OCI-LY1 (cell line): ENCODE data around the gene SAMD8.

ENCODE experiments used
- H2AFZ ChIP-seq: fragments of 200-600 bp; sonication (generic), shearing (Covaris generic); 2 replicates; pipeline ENCODE4 v1.6.0; 2014; ENCODE audit warnings: antibody characterized with exemption, mild to moderate bottlenecking, low read length
- H3F3A ChIP-seq: fragments of 200-600 bp; sonication (generic), shearing (Covaris generic); 2 replicates; pipeline ENCODE4 v1.6.0; 2014; ENCODE audit warnings: mild to moderate bottlenecking, antibody characterized with exemption, low read length, moderate library complexity; ENCODE audit not compliant: insufficient read depth
- H3K27ac ChIP-seq: fragments of 200-600 bp; sonication (generic); 2 replicates; pipeline ENCODE4 v1.5.1; 2014; ENCODE audit warnings: low read length, mixed run types, mild to moderate bottlenecking, low read depth; ENCODE audit not compliant: poor library complexity, severe bottlenecking
- H3K27me3 ChIP-seq: fragments of 200-600 bp; sonication (generic); 2 replicates; pipeline ENCODE4 v1.6.0; 2014; ENCODE audit warnings: antibody characterized with exemption, mild to moderate bottlenecking, low read length, moderate library complexity; ENCODE audit not compliant: insufficient read depth
- H3K36me3 ChIP-seq: fragments of 200-600 bp; sonication (generic); 2 replicates; pipeline ENCODE4 v1.6.1; 2014; ENCODE audit warnings: mild to moderate bottlenecking, antibody characterized with exemption, low read length, moderate library complexity, mixed read lengths; ENCODE audit not compliant: insufficient read depth
- H3K4me1 ChIP-seq: fragments of 200-600 bp; sonication (generic); 2 replicates; pipeline ENCODE4 v1.5.1; 2014; ENCODE audit warnings: mild to moderate bottlenecking, low read length, moderate library complexity; ENCODE audit not compliant: insufficient read depth, severe bottlenecking
- H3K4me2 ChIP-seq: fragments of 200-600 bp; sonication (generic), shearing (Covaris generic); 2 replicates; pipeline ENCODE4 v1.6.1; 2014; ENCODE audit warnings: low read length
- H3K4me3 ChIP-seq: fragments of 200-600 bp; sonication (generic); 2 replicates; pipeline ENCODE4 v1.5.1; 2014; ENCODE audit warnings: low read length, low read depth, mild to moderate bottlenecking, mixed read lengths; ENCODE audit not compliant: poor library complexity, severe bottlenecking
- H3K79me2 ChIP-seq: fragments of 200-600 bp; shearing (Covaris generic); 2 replicates; pipeline ENCODE4 v1.6.1; 2016; ENCODE audit warnings: mixed run types, low read length, mixed read lengths; ENCODE audit not compliant: insufficient read depth
- H3K9ac ChIP-seq: fragments of 200-600 bp; sonication (generic), shearing (Covaris generic); 2 replicates; pipeline ENCODE4 v1.6.1; 2014; ENCODE audit warnings: mild to moderate bottlenecking, low read length, mixed read lengths
- H3K9me2 ChIP-seq: fragments of 200-600 bp; sonication (generic), shearing (Covaris generic); 2 replicates; pipeline ENCODE4 v1.6.1; 2014; ENCODE audit warnings: low read depth, mild to moderate bottlenecking, low read length, mixed read lengths
- H3K9me3 ChIP-seq: fragments of 200-600 bp; shearing (Covaris generic); 2 replicates; pipeline ENCODE4 v1.6.1; 2014; ENCODE audit warnings: low read length, mixed read lengths
- H4K20me1 ChIP-seq: fragments of 200-600 bp; sonication (generic), shearing (Covaris generic); 2 replicates; pipeline ENCODE4 v1.6.0; 2016; ENCODE audit warnings: mild to moderate bottlenecking, low read length; ENCODE audit not compliant: insufficient read depth
- CTCF ChIP-seq: fragments of 200-600 bp; sonication (generic), shearing (Covaris generic); IDR thresholded peaks from 2 replicates; pipeline ENCODE4 v1.5.1; 2017; ENCODE audit warnings: mild to moderate bottlenecking, antibody characterized with exemption, low read length, moderate library complexity, mixed read lengths
- EZH2 ChIP-seq: fragments of 200-600 bp; sonication (generic), shearing (Covaris generic); IDR thresholded peaks from 2 replicates; pipeline ENCODE4 v1.8.0; 2017; ENCODE audit warnings: borderline replicate concordance, mixed run types, mild to moderate bottlenecking, antibody characterized with exemption, low read length, moderate library complexity, mixed read lengths

SAMD8 gene

GRCh38 chr10:75063461-75064230 lies 47.8 kb upstream of the SAMD8 start:
- Histone ChIP-seq H3K27me3 (no peaks in the 10 kb centered on the region), H3K9me3 (no peaks in the 10 kb centered on the region), H3K4me3 (no peak overlapping the region), H4K20me1 (no peaks in the 10 kb centered on the region), H3K4me1 (peaks cover 5% of the 10 kb centered on the region), H3K4me2 (no peak overlapping the region), H3K36me3 (no peaks in the 10 kb centered on the region; the same call in 1 of the 2 replicates), H3K9me2 (no peaks in the 10 kb centered on the region), H3K9ac (no peak overlapping the region), H2AFZ (no peak overlapping the region), H3K79me2 (no peaks in the 10 kb centered on the region), H3F3A (no peaks in the 10 kb centered on the region), H3K27ac (no peak overlapping the region)
- TF ChIP-seq EZH2 (no peak), CTCF (no peak)

- no peaks in the 10 kb centered on the region for H3K27me3 ChIP-seq
- H3K4me2 ChIP-seq: no peak overlapping the region
- H3K9me2 ChIP-seq: no peaks in the 10 kb centered on the region
- no peaks in the 10 kb centered on the region; the same call in 1 of the 2 replicates for H3K36me3 ChIP-seq
- no peaks in the 10 kb centered on the region for H3K79me2 ChIP-seq
- no peak overlapping the region for H2AFZ ChIP-seq
- H3K9me3 ChIP-seq: no peaks in the 10 kb centered on the region
- H3F3A ChIP-seq: no peaks in the 10 kb centered on the region
- H4K20me1 ChIP-seq: no peaks in the 10 kb centered on the region
- no peak overlapping the region for H3K4me3 ChIP-seq
- H3K4me1 ChIP-seq: peaks cover 5% of the 10 kb centered on the region
- no peak overlapping the region for H3K9ac ChIP-seq
- no peak overlapping the region for H3K27ac ChIP-seq
- TF ChIP-seq EZH2 (no peak), CTCF (no peak)
Observed at GRCh38 chr10:75065076-75065475, 46.4 kb upstream of the SAMD8 start.

GRCh38 chr10:75066271-75066670 lies 45.2 kb upstream of the SAMD8 start:
- Histone ChIP-seq H3K4me3 (no peak overlapping the region), H3K36me3 (no peaks in the 10 kb centered on the region; the same call in 1 of the 2 replicates), H3K4me1 (peaks cover 5% of the 10 kb centered on the region), H4K20me1 (no peaks in the 10 kb centered on the region), H3K9ac (no peak overlapping the region), H3F3A (no peaks in the 10 kb centered on the region), H3K9me2 (no peaks in the 10 kb centered on the region), H3K4me2 (no peak overlapping the region), H3K27me3 (no peaks in the 10 kb centered on the region; the same call in 1 of the 2 replicates), H2AFZ (no peak overlapping the region), H3K79me2 (no peaks in the 10 kb centered on the region), H3K9me3 (no peaks in the 10 kb centered on the region), H3K27ac (no peak overlapping the region)
- no peak for TF ChIP-seq EZH2
- no peak for TF ChIP-seq CTCF
